HT-29 (cell line): Measurements from ENCODE around the gene NOTUM. TPM values are rescaled to one million over a fixed set of nuclear protein-coding genes. Genes with fewer than 3 reads are reported as not detected.
"Not testable (repeated sequence)": the region's sequence is repeated elsewhere in the genome, so short reads cannot be mapped to it uniquely, and the experiment has no call there.

Experiments used
- DNase-seq: peaks from one replicate; pipeline ENCODE4 v3.0.0-alpha.2; 2015; ENCODE audit warnings: low spot score
- total RNA-seq: library from RNA; depleted of rRNA; stranded (reverse); fragments of >200 nt; shearing (Covaris generic); gene quantifications from 2 replicates; pipeline ENCODE4 v1.2.3, GENCODE V29; 2014

The NOTUM gene
- total RNA-seq, 1 experiment from 2014 or later = 2.0 TPM

- DNase-seq = peak; percentile 39
Observed at GRCh38 chr17:81924557-81925532, 36.1 kb downstream of the NOTUM start.

GRCh38 chr17:81923302-81924260 lies 37.4 kb downstream of the NOTUM start:
- DNase-seq = peak; percentile 89

GRCh38 chr17:81922566-81923301 lies 38.3 kb downstream of the NOTUM start:
- DNase-seq = no peak

- DNase-seq = no peak
Observed at GRCh38 chr17:81921996-81922565, 38.9 kb downstream of the NOTUM start.

GRCh38 chr17:81921537-81921862 lies 39.5 kb downstream of the NOTUM start:
- DNase-seq = no peak

- DNase-seq = no peak
Observed at GRCh38 chr17:81920612-81921536, 40.1 kb downstream of the NOTUM start.

- DNase-seq = peak; percentile 54
Observed at GRCh38 chr17:81918832-81919545, 42.0 kb downstream of the NOTUM start.

GRCh38 chr17:81918333-81918669 lies 42.7 kb downstream of the NOTUM start:
- DNase-seq = not testable (repeated sequence)

- peak; percentile 91 for DNase-seq
Observed at GRCh38 chr17:81917565-81918332, 43.2 kb downstream of the NOTUM start, which contains the start of gene SIRT7. Gene SIRT7, minus strand, starts transcription at chr17:81918176. Its CDS starts 45 bp downstream, at chr17:81918131.

GRCh38 chr17:81916234-81917001 lies 44.6 kb downstream of the NOTUM start:
- peak; percentile 61 for DNase-seq

GRCh38 chr17:81915331-81915730 lies 45.7 kb downstream of the NOTUM start:
- DNase-seq = no peak

GRCh38 chr17:81914103-81914850 lies 46.7 kb downstream of the NOTUM start:
- DNase-seq = no peak

- DNase-seq = no peak
Observed at GRCh38 chr17:81913394-81914102, 47.4 kb downstream of the NOTUM start.

GRCh38 chr17:81912441-81913309 lies 48.3 kb downstream of the NOTUM start:
- peak; percentile 88 for DNase-seq

GRCh38 chr17:81911969-81912368 lies 49.0 kb downstream of the NOTUM start:
- DNase-seq = no peak
